Kidney epithelial cell (primary cell): ENCODE data around the gene NLN. TPM values are rescaled to one million over a fixed set of nuclear protein-coding genes. Genes with fewer than 3 reads are reported as not detected.

Experiments used
- DNase-seq: peaks from one replicate; pipeline ENCODE4 v3.0.0-alpha.2; 2010; ENCODE audit warnings: low read depth
- H3K27me3 ChIP-seq: 2 replicates; pipeline ENCODE4 v1.6.0; 2011; ENCODE audit warnings: low read length; ENCODE audit not compliant: control insufficient read depth, insufficient read depth
- H3K36me3 ChIP-seq: 2 replicates; pipeline ENCODE4 v1.5.1; 2011; ENCODE audit warnings: low read length; ENCODE audit not compliant: control insufficient read depth, insufficient read depth
- H3K4me3 ChIP-seq: 2 replicates; pipeline ENCODE4 v1.5.1; 2011; ENCODE audit warnings: low read depth, mild to moderate bottlenecking, control low read depth, low read length
- CTCF ChIP-seq: IDR thresholded peaks from 2 replicates; pipeline ENCODE4 v1.5.1; 2011; ENCODE audit warnings: mild to moderate bottlenecking, moderate library complexity, low read length, control low read depth, inconsistent platforms; ENCODE audit not compliant: insufficient read depth, poor library complexity, severe bottlenecking
- total RNA-seq: library from RNA; depleted of rRNA; stranded (reverse); fragments of >200 nt; gene quantifications from 2 replicates; pipeline ENCODE4 v1.2.3, GENCODE V29; 2015

NLN gene
- total RNA-seq, 1 donor from 2014 or later, result 31.0 TPM

DNA sequence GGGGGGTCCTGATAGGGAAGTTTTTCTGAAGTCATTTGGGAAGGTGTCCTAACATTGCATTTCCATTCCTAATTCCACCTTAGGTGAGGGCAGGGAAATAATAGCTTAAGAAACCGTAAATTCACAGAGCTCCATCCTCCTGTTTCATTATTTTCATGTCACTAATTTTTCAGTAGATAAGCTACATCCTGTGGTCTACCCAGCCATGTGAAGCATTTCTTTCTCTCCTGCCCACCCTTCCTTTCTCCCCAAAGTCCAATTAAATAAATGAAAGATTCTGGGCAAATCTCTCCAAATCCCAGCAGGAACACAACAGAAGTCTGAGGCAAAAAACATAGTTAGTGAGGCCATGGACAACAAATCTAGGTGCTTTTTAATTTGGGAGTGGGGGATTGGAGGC, 109.3 kb downstream of the NLN start:
- Histone ChIP-seq H3K27me3 (no peaks in the 10 kb centered on the region), H3K4me3 (no peak overlapping the region), H3K36me3 (no peaks in the 10 kb centered on the region)
- no peak for DNase-seq
- no peak for TF ChIP-seq CTCF

DNA sequence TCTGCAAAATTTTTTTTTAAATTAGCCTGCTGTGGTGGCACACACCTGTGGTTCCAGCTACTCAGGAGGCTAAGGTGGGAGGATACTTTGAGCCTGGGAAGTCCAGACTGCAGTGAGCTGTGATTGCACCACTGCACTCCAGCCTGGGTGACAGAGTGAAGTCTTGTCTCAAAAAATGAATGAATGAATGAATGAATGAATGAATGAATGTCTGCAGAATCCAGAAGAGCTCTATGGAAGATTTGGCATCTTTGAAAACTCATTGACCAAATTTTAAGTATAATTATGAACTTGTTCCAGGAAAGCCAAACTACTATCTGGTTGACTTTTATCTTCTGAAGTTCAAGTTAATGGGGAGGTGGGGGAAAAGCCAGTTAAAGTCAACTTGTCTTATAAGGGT, 110.1 kb downstream of the NLN start:
- H3K4me3 ChIP-seq, result no peak overlapping the region
- no peak for DNase-seq
- H3K36me3 ChIP-seq, result no peaks in the 10 kb centered on the region
- no peaks in the 10 kb centered on the region for H3K27me3 ChIP-seq
- no peak for TF ChIP-seq CTCF

DNA sequence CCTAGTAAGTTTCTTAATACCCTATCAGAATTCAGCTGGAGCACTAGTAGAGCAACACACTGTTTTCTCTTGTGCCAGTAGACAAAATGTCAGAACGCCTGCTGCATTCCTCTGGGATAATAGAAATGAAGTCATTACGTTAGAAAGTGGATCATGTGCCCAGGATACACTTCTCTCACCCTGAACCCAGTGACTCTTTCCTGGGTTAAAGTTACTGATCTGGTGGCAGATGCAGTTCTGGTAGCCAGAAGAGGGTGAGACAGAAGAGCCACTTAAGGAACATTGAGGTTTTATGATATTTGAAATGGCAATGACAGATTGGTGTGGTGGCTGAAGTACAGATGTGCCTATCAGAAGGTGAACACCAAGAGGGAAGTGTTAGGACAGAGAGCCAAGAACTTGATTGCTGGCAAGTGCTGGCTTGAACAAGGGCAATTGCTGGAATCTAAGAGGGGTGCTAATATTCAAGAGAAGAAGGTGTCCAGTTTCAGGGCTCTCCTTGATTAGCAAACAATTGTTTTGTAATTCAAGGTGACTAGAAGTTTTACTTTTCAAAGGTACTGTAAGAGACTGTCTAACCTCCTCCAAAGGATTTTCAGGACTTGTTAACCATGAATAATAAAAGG, 110.7 kb downstream of the NLN start:
- H3K36me3 ChIP-seq, result no peaks in the 10 kb centered on the region
- no peaks in the 10 kb centered on the region for H3K27me3 ChIP-seq
- no peak for DNase-seq
- H3K4me3 ChIP-seq, result no peak overlapping the region
- no peak for TF ChIP-seq CTCF

DNA sequence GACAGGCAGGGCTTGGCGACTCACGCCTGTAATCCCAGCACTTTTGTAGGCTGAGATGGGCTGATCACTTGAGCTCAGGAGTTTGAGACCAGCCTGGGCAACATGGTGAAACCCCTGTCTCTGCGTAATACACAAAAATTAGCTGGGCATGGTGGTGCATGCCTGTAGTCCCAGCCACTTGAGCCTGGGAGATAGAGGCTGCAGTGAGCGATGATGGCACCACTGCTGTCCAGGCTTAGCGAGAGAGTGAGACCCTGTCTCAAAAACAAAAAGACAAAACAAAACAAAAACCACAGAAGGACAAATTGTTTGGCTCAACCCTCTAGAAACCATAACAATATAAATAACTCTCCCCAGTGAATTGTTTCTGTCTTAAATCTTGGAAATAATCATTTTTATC, 111.8 kb downstream of the NLN start:
- TF ChIP-seq CTCF, result no peak
- Histone ChIP-seq H3K27me3 (no peaks in the 10 kb centered on the region), H3K36me3 (no peaks in the 10 kb centered on the region), H3K4me3 (no peak overlapping the region)
- no peak for DNase-seq

GRCh38 chr5:65834306-65834705, 112.3 kb downstream of the NLN start:
- Histone ChIP-seq H3K27me3 (no peaks in the 10 kb centered on the region), H3K4me3 (no peak overlapping the region), H3K36me3 (no peaks in the 10 kb centered on the region)
- TF ChIP-seq CTCF, result no peak
- DNase-seq, result no peak

DNA sequence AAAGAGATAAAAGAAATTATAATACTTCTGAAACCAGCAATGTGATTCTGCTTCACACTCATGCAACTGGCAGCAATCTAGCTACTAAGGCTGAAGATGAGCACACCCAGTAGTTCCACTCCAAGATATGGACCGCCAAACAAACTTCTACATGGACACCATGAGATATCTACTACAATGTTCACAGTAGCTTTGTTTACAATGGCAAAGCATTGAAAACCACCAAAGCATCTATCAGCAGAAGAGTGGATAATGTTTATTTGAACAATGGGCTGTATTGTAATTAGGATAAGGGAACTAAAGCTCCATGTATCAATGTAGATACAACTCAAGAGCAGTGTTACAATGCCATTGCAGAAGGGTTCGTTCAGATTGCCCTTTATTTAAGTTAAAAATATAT, 113.2 kb downstream of the NLN start:
- no peak for TF ChIP-seq CTCF
- no peaks in the 10 kb centered on the region for H3K27me3 ChIP-seq
- no peak overlapping the region for H3K4me3 ChIP-seq
- no peak for DNase-seq
- no peaks in the 10 kb centered on the region for H3K36me3 ChIP-seq
